Astrocyte of the cerebellum (primary cell): Measurements from ENCODE around the gene PLXDC1.

Experiments used
- DNase-seq: peaks from one replicate; pipeline ENCODE4 v3.0.0-alpha.2; 2011; ENCODE audit warnings: low read depth
- H3K4me3 ChIP-seq: 2 replicates; pipeline ENCODE4 v1.5.1; 2011; ENCODE audit warnings: mild to moderate bottlenecking, low read depth, low read length, moderate library complexity
- CTCF ChIP-seq: IDR thresholded peaks from 2 replicates; pipeline ENCODE4 v1.5.1; 2012; ENCODE audit warnings: low read length, low read depth, moderate library complexity, mild to moderate bottlenecking; ENCODE audit errors: missing control alignments
- in situ Hi-C: cut with HindIII; loops from 2 replicates; pipeline ENCODE4 v1.10.0; 2017; ENCODE audit warnings: low sequenced_read_pairs

The PLXDC1 gene

GRCh38 chr17:39113871-39114270 lies 37.6 kb downstream of the PLXDC1 start:
- DNase-seq: no peak
- TF ChIP-seq CTCF: no peak
- H3K4me3 ChIP-seq: no peak overlapping the region
- in situ Hi-C loops: no loop called here

GRCh38 chr17:39110435-39111136 lies 40.9 kb downstream of the PLXDC1 start:
- in situ Hi-C loops: no loop called here
- TF ChIP-seq CTCF: no peak
- no peak for DNase-seq
- H3K4me3 ChIP-seq: no peak overlapping the region

- no peak overlapping the region for H3K4me3 ChIP-seq
- TF ChIP-seq CTCF: no peak
- no peak for DNase-seq
- in situ Hi-C loops: no loop called here
Observed at GRCh38 chr17:39108461-39109375, 42.7 kb downstream of the PLXDC1 start.

GRCh38 chr17:39107973-39108372 lies 43.5 kb downstream of the PLXDC1 start:
- no peak for TF ChIP-seq CTCF
- no peak for DNase-seq
- in situ Hi-C loops: no loop called here
- H3K4me3 ChIP-seq: no peak overlapping the region

- in situ Hi-C loops: no loop called here
- no peak for TF ChIP-seq CTCF
- H3K4me3 ChIP-seq: no peak overlapping the region
- DNase-seq: no peak
Observed at GRCh38 chr17:39107155-39107554, 44.3 kb downstream of the PLXDC1 start.

GRCh38 chr17:39105705-39106104 lies 45.7 kb downstream of the PLXDC1 start:
- no peak for TF ChIP-seq CTCF
- in situ Hi-C loops: no loop called here
- no peak for DNase-seq
- no peak overlapping the region for H3K4me3 ChIP-seq
